Activated CD4-positive, alpha-beta T cell treated with anti-CD3 and anti-CD28 coated beads for 24 hours (primary cell): ENCODE measurements around the gene TLR4.

Experiments
- DNase-seq, 2 donors: peaks; one replicate each; pipeline ENCODE4 v3.0.0-alpha.2; 2020; ENCODE audit warnings: low read depth in 2 of 2

TLR4 gene

GRCh38 chr9:117704024-117704575 is at the start of gene TLR4:
TSS of gene TLR4 (plus strand) at chr9:117704403. CDS start at chr9:117704473, 70 bp downstream.
- no peak for DNase-seq

DNA sequence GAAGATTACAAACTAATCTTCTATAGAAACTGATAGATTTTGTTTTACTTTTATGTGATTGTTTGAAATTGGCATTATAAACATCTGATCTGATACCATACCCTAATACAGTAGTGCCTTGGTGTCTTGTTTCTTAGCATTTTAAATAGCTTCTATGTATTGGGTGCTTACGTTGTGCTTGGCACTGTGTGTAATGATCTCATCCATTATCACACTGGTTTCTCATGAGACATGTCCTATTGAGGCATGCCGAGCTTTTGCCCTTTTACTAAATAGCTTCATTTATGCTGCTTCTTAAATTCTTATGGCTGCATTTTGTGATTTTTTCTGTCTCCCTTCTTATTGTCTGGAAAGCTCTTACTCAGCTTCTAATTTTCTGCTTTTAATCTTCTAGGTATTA is 48.2 kb upstream of the TLR4 start:
- DNase-seq, result no peak

- DNase-seq, result no peak
Measured at GRCh38 chr9:117662651-117663050, 41.6 kb upstream of the TLR4 start.

DNA sequence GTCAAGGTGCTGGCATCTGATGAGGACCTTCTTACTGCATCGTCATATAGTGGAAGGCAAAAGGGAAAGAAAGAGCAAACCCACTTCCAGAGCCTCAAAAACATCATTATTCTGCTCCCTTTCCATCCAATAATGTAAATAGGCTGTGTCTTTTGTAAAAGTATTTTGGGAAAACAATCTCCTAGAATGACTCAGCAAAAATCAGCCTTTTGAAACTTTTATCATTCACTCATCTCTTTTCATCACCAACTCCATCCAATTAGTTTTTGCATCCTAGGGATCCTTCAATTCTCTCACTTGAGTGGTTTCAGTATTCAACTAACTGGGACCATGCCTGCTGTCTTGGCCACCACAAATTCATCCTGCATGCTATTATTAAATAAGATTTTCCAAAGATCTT is 39.8 kb upstream of the TLR4 start:
- no peak for DNase-seq

DNA sequence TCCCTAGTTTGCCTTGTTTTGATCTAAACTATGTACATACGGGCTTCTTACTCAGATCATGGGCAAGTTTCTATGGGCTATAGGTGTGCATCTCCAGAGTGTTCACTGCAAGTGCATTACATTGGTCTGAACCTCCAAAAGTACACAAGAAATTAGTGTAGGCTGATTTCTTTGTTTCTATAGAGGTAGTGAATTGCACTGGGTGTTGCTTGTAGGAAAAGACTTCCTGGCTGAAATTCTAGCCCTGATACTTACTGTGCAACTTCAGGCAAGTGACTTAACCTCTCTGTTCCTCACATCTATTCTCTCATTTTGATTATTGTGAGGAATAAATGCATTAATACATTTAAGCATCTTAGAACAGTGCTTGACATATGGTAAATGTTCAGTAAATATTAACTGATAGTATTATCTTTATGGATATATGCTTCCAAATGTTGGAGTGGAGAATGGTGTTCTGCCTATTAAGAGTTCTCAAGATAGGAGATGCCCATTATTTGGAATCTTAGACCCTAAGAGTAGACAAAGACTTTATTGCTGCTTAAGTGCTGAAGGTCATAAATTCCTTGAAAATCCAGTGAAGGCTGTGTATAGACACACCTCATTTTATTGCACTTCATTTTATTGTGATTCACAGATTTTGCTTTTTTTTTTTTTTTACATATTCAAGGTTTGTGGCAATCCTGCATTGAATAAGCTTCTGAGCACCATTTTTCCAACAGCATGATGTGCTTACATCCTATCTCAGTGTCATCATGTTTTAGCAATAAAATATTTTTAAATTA is 38.4 kb upstream of the TLR4 start:
- no peak for DNase-seq

GRCh38 chr9:117671468-117671867 is 32.7 kb upstream of the TLR4 start:
- DNase-seq, result no peak

DNA sequence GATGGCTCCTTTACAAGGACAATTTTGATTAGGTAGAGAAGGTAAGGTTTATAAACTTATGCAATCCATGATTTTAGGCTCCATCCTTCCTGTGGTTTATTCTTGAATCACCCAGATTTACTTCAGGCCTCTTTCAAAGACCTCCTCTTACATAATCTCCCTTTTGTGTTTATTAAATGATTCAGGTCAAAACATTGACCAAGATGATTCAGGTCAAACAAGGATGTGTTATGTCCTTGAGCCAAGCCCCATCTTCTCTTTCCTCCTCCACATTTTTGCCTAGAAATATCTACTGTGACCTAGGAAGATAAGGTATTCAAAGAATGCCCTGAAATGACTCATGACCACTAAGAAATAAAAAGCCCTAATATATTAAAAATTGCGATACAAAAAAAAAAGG is 31.8 kb upstream of the TLR4 start:
- no peak for DNase-seq

- DNase-seq, result no peak
Measured at GRCh38 chr9:117677572-117677971, 26.6 kb upstream of the TLR4 start.

DNA sequence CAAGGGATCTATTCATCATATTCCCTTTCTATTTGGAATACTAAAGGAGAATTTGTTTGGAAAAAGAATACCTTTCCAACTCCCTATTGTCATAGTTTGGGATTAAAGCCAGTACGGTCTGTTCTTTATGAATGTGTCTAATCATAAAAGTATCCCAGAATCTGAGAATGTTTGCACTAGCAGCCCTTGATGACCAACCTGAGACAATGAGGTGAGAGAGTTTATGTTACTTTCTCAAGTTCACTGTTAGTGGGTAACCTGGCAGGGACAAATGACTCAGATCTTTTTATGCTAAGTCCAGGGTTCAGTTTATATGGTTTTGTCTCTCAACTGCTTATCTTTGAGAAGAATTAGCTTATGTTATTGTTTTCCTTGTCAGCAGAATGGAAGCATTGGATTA is 25.3 kb upstream of the TLR4 start:
- no peak for DNase-seq

- no peak for DNase-seq
Measured at GRCh38 chr9:117679416-117679815, 24.8 kb upstream of the TLR4 start.

DNA sequence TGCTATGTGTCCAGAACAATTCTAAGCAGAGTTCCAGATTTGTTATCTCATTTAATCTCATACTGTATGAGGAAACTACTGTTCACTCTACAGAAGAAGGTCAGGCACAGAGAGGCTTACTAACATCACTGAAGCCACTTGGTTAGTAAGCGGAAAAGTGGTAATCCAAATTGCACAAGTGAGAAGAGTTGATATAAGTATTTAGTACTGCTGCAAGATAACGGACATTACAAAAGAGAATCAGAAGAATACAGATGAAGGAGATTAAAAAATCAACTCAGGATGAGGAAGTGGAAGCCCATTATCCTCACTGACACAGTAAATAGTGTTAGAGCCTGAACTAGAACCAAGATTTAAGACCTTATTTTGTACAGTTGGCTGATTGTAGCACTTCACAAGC is 22.3 kb upstream of the TLR4 start:
- no peak for DNase-seq

- no peak for DNase-seq
Measured at GRCh38 chr9:117682955-117683710, 21.1 kb upstream of the TLR4 start.

GRCh38 chr9:117687532-117687931 is 16.7 kb upstream of the TLR4 start:
- DNase-seq, result no peak

DNA sequence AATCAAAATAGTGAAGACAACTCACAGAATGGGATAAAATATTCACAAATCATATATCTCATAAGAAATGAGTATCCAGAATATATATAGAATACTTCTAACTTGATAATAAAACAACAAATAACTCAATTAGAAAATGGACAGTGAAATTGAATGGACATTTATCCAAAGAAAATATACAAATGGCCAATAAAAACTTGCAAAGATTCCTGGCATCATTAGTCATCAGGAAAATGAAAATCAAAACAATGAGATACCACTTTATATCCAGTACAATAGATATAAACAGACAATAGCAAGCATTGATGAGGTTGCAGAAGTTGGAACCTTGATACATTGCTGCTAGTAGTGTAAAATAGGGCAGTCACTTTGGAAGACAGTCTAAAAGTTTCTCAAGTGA is 12.8 kb upstream of the TLR4 start:
- no peak for DNase-seq

- no peak for DNase-seq
Measured at GRCh38 chr9:117696154-117696553, 8.0 kb upstream of the TLR4 start.

- no peak for DNase-seq
Measured at GRCh38 chr9:117697046-117697445, 7.2 kb upstream of the TLR4 start.

GRCh38 chr9:117703537-117703936 is 666 bp upstream of the TLR4 start:
- no peak for DNase-seq

- no peak for DNase-seq
Measured at GRCh38 chr9:117704597-117704996, 394 bp downstream of the TLR4 start.

- no peak for DNase-seq
Measured at GRCh38 chr9:117705386-117705785, 1.2 kb downstream of the TLR4 start.

- DNase-seq, result no peak
Measured at GRCh38 chr9:117706421-117707116, 2.4 kb downstream of the TLR4 start.

GRCh38 chr9:117707561-117707960 is 3.4 kb downstream of the TLR4 start:
- no peak for DNase-seq

- DNase-seq, result no peak
Measured at GRCh38 chr9:117709936-117710335, 5.7 kb downstream of the TLR4 start.
